GM19397 (cell line): ENCODE data around the gene NHLRC3.
A peak's percentile ranks its signal among the peaks of the same experiment; 100 is the strongest.
"Not testable (repeated sequence)": the region's sequence is repeated elsewhere in the genome, so short reads cannot be mapped to it uniquely, and the experiment has no call there.

ENCODE experiments used
- ATAC-seq: cut with Tn5 transposase; IDR thresholded peaks from one replicate; pipeline ENCODE4 v1.9.1; 2021; ENCODE audit warnings: mild to moderate bottlenecking, moderate library complexity; ENCODE audit not compliant: unreplicated experiment

The NHLRC3 gene

GRCh38 chr13:39040206-39040605 is 1.9 kb downstream of the NHLRC3 start:
- ATAC-seq = no peak

DNA sequence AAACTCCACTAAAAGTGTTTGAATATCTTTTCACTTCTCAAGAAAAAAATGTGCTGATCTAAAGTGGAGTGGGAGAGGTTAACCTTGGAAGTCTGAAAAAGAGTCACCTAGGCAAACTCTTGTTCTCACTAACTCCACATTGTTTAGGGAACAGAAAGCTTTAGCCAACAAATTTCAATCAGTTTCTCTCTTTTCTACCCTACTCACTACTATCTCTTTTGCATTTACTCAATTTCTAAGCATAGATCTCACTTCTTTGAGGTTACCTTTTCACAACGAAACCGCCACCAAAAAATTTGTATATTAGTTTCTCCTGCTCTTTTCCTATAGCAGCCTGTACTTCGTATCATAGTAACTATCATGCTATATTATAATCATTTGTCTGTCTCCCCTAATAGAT is 6.3 kb downstream of the NHLRC3 start:
- peak; percentile 55 for ATAC-seq

GRCh38 chr13:39047560-39047959 is 9.3 kb downstream of the NHLRC3 start:
- ATAC-seq = no peak

DNA sequence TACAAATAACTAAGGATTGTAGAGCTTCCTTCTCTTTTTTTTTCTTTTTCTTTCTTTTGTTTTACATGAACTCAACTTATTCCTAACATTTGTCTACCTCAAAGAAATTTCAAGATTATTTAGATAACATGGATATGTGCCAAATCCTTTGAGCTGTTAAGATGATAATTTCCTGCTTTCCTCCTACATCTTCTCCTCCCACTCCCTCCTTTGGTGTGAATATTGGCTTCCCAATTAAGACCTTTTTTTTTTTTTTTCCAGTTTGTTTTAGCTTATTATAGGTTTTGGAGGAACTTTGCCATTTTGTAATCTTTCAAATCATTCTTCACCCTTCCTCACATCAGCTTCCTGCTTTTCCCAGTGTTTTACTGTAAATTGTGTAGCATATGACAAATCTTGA is 10.6 kb downstream of the NHLRC3 start:
- ATAC-seq = no peak

DNA sequence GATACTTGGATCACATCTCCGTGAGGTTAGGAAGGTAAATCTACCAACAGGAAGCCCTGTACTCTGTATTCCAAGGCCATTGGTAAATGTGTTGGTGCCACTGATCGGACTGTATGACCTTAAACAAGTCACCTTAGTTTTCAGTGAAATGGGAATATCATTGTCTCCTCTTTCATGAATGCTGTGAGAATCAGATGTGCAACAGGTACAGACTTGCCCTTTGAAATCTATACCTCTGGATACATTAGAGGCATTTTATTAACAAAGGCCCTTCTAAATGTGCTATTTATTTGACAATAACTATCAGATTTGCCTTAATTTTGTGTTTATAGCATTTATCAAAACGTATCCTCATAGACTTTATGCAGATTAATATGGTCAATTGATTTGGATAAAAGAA is 11.0 kb downstream of the NHLRC3 start:
- ATAC-seq = no peak

GRCh38 chr13:39051157-39051556 is 12.9 kb downstream of the NHLRC3 start:
- no peak for ATAC-seq

- ATAC-seq = no peak
These were observed 14.7 kb downstream of the NHLRC3 start for GRCh38 chr13:39052944-39053343.

DNA sequence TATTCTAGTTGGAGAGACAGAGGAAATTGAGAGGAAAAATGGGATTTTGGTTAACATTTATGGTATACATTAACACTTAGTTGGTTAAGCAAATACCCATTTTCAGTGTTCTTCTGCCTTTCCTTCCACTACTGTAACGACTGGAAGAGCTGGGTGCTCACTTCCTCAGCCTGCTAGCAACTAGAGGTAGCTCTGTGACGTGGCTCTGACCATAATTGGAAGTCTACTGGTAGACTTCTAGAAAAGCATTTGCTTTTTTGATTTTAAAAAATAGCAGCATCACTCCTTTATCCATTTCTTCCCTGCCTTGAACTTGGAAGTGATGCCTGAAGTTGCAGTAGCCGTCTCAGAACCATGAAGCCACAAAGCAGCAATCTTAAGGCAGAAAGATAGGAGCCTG is 15.9 kb downstream of the NHLRC3 start:
- no peak for ATAC-seq

GRCh38 chr13:39056018-39056417 is 17.8 kb downstream of the NHLRC3 start:
- no peak for ATAC-seq

- ATAC-seq = no peak
These were observed 19.8 kb downstream of the NHLRC3 start for GRCh38 chr13:39058040-39058439.

DNA sequence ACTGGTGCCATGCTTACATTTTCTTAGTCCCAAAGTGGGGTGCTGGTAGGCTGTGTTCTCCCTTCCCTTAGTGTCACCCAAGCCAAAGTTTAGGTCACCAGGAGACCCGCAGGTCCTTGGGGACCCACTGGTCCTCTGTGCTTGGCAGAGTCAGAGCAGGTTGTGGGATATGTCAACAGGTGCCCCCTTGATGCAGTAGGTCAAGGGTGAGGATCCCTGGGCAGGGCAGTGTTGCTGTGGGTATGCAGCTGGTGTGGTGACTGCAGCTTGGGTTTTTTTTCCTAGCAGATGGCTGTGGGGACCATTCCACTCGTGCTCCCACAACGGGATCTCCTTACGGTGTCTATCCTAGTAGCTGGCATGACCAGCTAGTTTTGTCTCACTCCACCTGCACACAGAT is 23.7 kb downstream of the NHLRC3 start:
- ATAC-seq = no peak

DNA sequence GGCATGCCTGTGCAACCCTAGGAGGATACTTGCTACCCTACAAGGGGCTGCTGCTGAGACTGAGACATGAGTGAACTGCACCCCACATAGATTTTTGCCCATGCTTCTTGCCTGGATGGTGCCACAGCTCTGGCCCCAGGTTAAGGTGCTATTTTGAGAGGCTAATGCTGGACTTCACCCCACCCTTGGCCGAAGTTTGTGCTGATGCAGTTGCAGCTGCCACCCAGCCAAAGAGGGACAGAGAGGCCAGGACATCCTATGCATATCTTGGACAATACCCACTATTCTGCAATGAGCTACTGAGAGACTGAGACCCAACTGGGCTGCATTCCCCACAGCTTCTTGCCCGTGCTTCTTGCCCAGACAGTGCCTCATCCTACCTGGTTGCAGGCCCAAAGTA is 34.6 kb downstream of the NHLRC3 start:
- no peak for ATAC-seq

DNA sequence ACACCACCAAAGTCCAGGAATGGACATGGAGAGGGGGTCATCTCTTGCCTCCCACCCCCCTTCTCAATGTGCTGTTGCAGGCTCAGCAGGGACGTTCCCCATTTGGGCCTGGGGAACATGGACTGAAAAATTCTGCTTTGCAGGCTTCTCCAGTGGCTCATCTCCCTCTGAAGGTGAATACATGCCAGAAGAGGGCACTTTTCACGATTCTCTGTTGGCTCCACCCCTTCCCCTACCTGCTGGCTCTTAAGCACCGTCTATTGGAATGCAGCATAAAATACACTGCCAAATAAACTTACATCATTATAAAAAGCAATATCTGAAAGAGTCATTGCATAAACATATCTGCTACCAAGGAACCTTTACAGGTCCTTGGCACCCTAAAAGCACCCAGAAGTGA is 35.7 kb downstream of the NHLRC3 start:
- no peak for ATAC-seq

GRCh38 chr13:39086251-39086945 is 48.1 kb downstream of the NHLRC3 start:
- ATAC-seq = not testable (repeated sequence)

- ATAC-seq = no peak
These were observed 53.3 kb downstream of the NHLRC3 start for GRCh38 chr13:39091586-39091985.

DNA sequence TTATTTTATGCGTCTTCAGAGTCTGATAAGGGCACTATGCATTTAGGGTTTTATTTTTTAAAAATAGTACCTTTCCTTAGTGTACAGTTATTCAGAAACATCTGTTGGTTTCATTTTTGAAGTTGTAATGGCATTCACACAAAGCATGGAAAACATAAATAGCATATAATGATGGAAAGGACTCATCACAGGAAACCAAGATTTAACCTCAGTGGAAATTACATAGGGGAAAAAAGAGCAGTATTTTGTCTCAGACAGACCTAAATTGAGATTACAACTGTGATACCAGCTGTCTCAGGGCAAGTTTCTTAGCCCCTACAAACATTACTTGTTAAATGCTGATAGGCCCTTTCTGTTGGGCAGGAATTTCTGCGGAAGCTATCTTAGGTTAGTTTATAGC is 57.2 kb downstream of the NHLRC3 start:
- ATAC-seq = peak; percentile 42

GRCh38 chr13:39099231-39099630 is 61.0 kb downstream of the NHLRC3 start:
- ATAC-seq = no peak
